Spinal cord (tissue), 10 donors: ENCODE measurements around the gene TPSG1. TPM values are rescaled to one million over a fixed set of nuclear protein-coding genes. Genes with fewer than 3 reads are reported as not detected.

ENCODE experiments used
- DNase-seq, 6 donors: peaks; one replicate each; pipeline versions ENCODE4 v3.0.0 to v3.0.0-alpha.2; 2013 to 2015; ENCODE audit warnings: low spot score in 6 of 6, low read depth in 4 of 6
- H3K27ac ChIP-seq: one replicate; pipeline ENCODE4 v1.5.1; 2013; ENCODE audit warnings: low read depth, low read length, control low read depth
- H3K27me3 ChIP-seq: one replicate; pipeline ENCODE4 v1.6.1; 2013; ENCODE audit warnings: low read length; ENCODE audit not compliant: control insufficient read depth, insufficient read depth
- H3K36me3 ChIP-seq: one replicate; pipeline ENCODE4 v1.6.1; 2013; ENCODE audit warnings: low read length; ENCODE audit not compliant: control insufficient read depth, insufficient read depth
- H3K4me1 ChIP-seq: one replicate; pipeline ENCODE4 v1.6.1; 2013; ENCODE audit warnings: low read length; ENCODE audit not compliant: control insufficient read depth, insufficient read depth
- H3K4me3 ChIP-seq: one replicate; pipeline ENCODE4 v1.5.1; 2013; ENCODE audit warnings: low read depth, low read length, control low read depth
- H3K9me3 ChIP-seq: one replicate; pipeline ENCODE4 v1.6.1; 2013; ENCODE audit warnings: low read length; ENCODE audit not compliant: control insufficient read depth, insufficient read depth
- WGBS: methylation state at CpG from one replicate; pipeline ENCODE4 v1.1.5; 2013; ENCODE audit warnings: missing lambda C conversion rate; ENCODE audit not compliant: insufficient coverage; 5-methylcytosine and 5-hydroxymethylcytosine counted together
- polyA plus RNA-seq, 2 donors: library from polyadenylated mRNA; unstranded; fragments of 120-200 nt; gene quantifications; one replicate each; pipeline ENCODE4 v1.2.1, GENCODE V29; 2013; ENCODE audit not compliant: insufficient read length in 2 of 2
- total RNA-seq, 2 donors: library from RNA; depleted of rRNA in 1 of 2; stranded (reverse); fragments of 120-200 nt in 1 of 2; fragments of >200 nt in 1 of 2; gene quantifications; one replicate each; pipeline versions ENCODE4 v1.2.3 to v1.2.4, GENCODE V29; 2013 to 2014
- donor health status: healthy.

The TPSG1 gene
- total and polyA plus RNA-seq, 4 donors: 0.41 to 0.89 TPM; not detected in 2

DNA sequence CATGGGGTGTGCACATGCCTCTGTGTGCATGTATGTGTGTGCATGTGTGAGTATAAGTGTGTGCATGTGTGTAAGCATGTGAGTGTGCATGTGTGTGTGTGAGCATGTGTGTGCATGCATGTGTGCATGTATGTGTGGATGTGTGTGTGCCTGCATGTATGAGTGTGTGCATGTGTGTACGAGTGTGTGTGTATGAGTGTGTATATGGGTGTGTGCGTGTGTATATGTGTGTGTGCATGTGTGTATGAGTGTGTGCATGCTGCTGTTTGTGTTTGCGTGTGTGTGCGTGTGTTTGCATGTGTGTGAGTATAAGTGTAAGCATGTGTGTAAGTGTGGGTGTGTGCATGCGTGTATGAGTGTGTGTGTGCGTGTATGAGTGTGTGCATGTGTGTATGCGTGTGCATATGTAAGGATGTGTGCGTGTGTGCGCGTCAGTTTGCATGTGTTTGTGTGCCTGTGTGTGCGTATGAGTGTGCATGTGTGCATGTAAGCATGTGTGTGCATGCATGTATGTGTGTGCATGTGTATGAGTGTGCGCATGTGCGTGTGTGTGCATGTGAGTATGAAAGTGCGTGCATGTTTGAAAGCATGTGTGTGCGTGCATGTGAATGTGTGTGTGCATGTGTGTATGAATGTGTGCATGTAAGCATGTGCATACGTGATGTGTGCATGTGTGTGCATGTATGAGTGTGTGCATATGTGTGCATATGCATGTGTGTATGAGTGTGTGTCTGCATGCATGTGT lies 39.4 kb upstream of the TPSG1 start:
- no peak for DNase-seq
- Histone ChIP-seq H3K36me3 (no peaks in the 10 kb centered on the region), H3K4me1 (no peaks in the 10 kb centered on the region), H3K27me3 (peaks cover 37% of the 10 kb centered on the region), H3K27ac (no peak overlapping the region), H3K4me3 (no peak overlapping the region), H3K9me3 (no peaks in the 10 kb centered on the region)
- WGBS: 91% methylated on average over 13 of the region's 16 CpGs

DNA sequence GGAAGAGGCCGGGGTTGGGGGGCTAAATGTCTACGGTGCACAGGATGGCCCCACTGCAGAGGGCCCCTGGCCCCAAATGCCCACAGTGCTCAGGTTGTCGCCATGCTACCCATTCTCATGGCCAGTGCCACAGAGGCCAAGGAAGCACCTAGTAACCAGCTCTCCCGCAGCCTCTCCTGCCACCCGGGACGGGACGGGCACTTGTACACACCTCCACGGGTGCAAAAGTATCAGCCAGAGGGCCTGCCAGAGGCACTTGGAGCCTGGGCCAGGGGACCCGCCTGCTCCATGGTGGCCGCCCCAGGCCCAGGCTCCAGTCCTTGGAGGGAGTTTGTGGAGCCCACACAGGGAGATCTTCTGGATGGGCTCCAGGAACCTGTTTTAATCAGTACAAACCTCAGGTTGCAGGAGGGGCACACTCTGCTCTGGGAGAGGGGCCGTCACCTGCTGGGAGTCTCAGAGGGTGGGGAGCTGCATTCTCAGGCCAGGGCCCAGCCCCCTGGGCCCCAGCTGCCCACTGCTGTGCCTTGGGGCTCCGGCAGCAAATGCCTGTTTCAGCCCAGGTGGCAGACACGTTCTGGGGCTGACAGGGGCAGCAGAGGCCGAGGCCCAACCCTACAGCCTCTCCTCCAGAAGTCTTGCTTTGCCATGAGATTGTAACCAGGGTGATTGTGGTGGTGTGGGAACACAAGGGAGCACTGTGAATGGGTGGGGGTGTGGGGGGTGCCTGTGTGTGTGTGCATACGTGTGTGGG lies 38.7 kb upstream of the TPSG1 start:
- H3K36me3 ChIP-seq: no peaks in the 10 kb centered on the region
- 79% methylated on average over 15 of the region's 15 CpGs for WGBS
- DNase-seq: no peak
- peaks cover 4% of the 10 kb centered on the region for H3K4me1 ChIP-seq
- peaks cover 44% of the 10 kb centered on the region for H3K27me3 ChIP-seq
- H3K27ac ChIP-seq: no peak overlapping the region
- no peak overlapping the region for H3K4me3 ChIP-seq
- no peaks in the 10 kb centered on the region for H3K9me3 ChIP-seq

DNA sequence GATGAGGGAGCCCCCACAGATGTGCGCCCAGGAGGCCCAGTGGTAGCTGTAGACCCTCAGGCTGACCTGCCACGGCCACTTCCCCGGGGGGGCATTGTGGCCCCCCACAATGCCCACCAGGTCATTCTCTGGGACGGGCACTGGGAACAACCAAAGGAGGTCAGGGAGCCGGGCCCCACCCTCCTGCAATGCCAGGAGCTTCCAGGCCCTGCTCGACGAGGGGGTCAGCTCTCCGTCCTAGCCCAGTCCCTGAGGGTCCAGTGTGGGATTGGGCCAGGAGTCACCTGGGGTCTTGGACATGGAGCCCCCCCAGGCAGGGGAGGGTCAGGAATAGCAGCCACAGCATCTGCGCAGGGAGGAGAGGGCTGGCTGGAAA lies 37.8 kb upstream of the TPSG1 start:
- peaks cover 45% of the 10 kb centered on the region for H3K27me3 ChIP-seq
- 80% methylated on average over 9 of the region's 9 CpGs for WGBS
- peaks cover 4% of the 10 kb centered on the region for H3K4me1 ChIP-seq

DNA sequence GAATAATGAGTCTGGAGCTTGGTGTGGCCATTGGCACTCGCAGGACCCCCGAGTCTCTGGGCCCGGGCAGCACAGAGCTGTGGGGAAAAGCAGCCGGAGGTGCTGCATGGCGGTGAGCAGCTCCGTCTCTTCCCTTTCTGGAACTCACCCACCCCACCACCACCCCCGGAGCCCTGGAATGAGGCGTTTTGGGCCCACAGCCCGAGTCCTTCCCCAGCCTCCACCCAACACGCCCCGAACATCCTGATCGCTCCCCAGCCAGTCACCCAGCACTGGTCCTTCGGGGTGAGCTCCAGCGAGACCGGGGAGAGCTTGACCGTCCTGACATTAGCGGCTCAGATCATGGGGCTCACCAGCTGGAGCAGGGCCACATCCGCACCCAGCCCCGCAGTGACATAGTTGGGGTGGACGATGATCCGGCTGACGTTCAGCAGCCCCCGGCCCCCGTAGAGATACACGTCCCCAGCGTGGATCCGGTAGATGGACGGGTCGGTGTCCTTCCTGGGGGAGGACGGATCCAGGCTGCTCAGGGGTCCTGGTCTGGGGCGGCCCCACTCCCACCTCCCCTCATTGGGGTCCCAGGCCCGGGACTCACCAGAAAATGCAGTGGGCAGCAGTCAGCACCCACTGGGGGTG lies 37.3 kb upstream of the TPSG1 start:
- DNase-seq: no peak
- 89% methylated on average over 28 of the region's 32 CpGs for WGBS

More for the DNA sequence above, 37.8 kb upstream of the TPSG1 start:
- no peak overlapping the region for H3K4me3 ChIP-seq
- H3K9me3 ChIP-seq: no peaks in the 10 kb centered on the region
- no peak overlapping the region for H3K27ac ChIP-seq
- no peak for DNase-seq
- H3K36me3 ChIP-seq: no peaks in the 10 kb centered on the region

DNA sequence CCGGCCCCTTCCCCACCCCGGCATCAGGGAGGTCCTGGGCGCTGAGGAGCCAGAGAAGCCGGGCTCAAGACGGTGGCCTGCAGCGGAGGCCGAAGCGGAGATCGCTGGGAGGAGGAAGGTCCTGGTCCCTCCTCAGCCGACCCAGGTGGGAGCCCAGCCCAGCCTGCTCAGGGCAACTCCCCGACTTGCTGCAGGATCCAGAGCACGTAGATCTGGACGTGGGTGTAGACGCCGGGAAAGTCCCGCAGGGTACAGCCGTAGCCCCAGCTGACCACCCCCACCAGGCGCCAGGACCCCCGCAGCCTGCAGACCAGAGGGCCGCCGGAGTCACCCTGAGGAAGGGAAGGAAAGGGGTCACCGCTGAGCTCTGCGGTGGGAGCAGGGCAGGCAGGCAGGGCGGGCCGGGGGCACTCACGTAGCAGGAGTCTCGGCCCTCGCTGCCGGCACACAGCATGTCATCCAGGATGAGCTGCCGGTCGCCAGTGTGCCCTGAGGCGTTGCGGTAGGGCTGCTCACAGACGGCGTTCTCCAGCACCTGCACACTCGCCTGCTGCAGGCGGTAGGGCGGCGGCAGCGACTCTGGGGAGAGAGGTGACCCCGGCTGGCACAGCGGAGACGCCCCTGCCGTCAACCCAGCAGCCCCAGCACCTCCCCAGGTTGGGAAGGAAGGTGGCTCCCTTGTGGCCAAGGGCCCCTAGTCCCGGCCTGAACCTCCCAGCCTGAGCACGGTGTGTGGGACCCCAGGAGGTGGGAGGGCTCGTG lies 36.2 kb upstream of the TPSG1 start:
- Histone ChIP-seq H3K4me3 (no peak overlapping the region), H3K27ac (no peak overlapping the region), H3K4me1 (peaks cover 4% of the 10 kb centered on the region), H3K9me3 (no peaks in the 10 kb centered on the region), H3K36me3 (no peaks in the 10 kb centered on the region), H3K27me3 (peaks cover 45% of the 10 kb centered on the region)
- DNase-seq: no peak
- WGBS: 9% methylated on average over 41 of the region's 47 CpGs

More for the DNA sequence above, 37.3 kb upstream of the TPSG1 start:
- Histone ChIP-seq H3K4me1 (peaks cover 4% of the 10 kb centered on the region), H3K27me3 (peaks cover 45% of the 10 kb centered on the region), H3K27ac (no peak overlapping the region), H3K9me3 (no peaks in the 10 kb centered on the region), H3K36me3 (no peaks in the 10 kb centered on the region), H3K4me3 (no peak overlapping the region)

DNA sequence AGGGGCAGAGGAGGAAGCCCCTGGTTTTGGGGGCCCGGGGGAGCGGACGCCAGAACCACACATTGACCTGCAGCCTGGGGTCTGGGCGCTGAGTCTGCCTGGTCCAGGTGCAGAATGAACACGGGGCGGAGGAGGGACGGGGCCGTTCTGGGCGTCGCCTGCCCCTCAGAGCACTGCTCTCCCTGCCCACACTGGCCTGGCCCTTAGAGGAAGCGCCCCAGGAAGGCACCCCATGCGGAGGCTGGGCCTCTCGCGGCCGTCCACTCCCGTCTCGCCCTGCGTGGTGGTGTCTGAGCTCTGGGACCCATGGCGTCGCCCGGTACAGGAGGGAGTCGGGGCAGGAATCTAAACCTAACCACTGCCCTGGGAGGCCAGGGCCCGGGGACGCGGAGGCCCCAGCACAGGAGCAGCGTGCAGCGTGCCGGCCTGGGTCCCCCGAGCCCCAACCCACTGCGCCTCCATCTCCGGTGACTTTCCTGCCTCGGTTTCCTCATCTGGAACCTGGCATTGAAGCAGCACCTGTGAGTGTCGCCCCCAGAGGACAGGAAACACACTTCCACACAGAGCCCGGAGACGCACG lies 35.1 kb upstream of the TPSG1 start:
- Histone ChIP-seq H3K4me3 (no peak overlapping the region), H3K27ac (no peak overlapping the region), H3K9me3 (no peaks in the 10 kb centered on the region), H3K4me1 (peaks cover 4% of the 10 kb centered on the region), H3K27me3 (peaks cover 45% of the 10 kb centered on the region), H3K36me3 (no peaks in the 10 kb centered on the region)
- no peak for DNase-seq
- 72% methylated on average over 36 of the region's 36 CpGs for WGBS

DNA sequence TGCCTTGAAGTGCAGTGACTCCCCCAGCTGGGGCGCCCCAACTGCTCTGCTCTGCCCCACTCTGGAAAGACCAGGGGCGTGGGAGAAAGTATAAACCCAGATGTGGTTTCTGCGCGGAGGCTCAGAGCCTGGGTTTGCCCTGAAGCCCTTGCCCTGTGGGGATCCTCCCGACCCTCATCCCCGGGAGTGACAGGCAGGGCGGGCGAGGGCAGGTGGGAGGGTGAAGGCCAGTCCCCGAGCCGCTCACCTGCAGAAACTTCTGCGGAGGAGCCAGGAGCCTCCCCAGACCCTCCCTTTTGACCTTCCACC lies 34.6 kb upstream of the TPSG1 start:
- no peak for DNase-seq
- H3K27me3 ChIP-seq: peaks cover 45% of the 10 kb centered on the region
- WGBS: 22% methylated on average over 11 of the region's 11 CpGs

DNA sequence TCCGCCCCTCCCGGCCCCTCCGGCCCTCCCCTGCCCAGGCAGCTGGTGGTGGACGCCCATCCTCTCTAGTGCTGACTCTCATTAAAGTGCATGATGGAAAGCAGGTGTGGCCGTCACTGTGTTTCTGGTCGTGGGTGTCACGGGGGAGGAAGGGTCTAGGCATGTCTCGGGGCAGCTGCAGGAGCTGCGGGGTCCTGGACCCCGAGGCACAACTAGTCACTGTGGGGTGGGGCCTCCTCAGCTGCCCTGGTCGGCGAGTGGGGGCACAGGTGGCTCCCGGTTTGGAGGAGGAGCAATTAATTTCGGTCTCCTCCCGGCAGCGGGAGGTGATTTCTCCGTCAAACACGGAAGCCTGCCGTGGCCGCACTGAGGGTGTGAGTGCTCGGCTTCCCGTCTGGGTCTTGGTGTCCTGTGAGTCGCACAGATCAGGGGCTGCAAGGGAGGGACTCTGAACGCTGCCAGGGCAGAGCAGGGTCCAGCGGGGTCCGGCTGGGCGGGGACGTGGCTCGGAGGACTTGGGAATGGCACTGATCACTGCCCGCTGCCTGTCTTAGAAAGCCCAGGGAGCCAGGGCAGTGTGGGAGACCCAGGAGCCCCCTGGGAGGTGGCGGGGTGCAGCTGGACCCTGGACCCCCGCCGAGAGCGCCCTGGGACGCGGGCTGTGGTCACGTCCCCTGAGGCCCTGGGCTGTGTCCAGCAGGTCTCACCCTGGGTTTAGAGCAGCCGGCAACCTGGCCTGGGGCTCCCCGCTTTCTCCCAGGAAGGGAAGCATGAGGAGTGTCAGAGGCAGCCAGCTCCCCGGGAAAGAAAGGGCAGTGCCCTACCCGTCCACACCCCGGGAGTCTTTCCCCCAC lies 34.1 kb upstream of the TPSG1 start:
- WGBS: 25% methylated on average over 38 of the region's 42 CpGs

More for the DNA sequence above, 34.6 kb upstream of the TPSG1 start:
- no peak overlapping the region for H3K4me3 ChIP-seq
- H3K9me3 ChIP-seq: no peaks in the 10 kb centered on the region
- H3K4me1 ChIP-seq: peaks cover 4% of the 10 kb centered on the region
- H3K36me3 ChIP-seq: no peaks in the 10 kb centered on the region
- no peak overlapping the region for H3K27ac ChIP-seq

More for the DNA sequence above, 34.1 kb upstream of the TPSG1 start:
- Histone ChIP-seq H3K9me3 (no peaks in the 10 kb centered on the region), H3K36me3 (no peaks in the 10 kb centered on the region), H3K4me3 (no peak overlapping the region), H3K27ac (no peak overlapping the region), H3K4me1 (peaks cover 4% of the 10 kb centered on the region), H3K27me3 (peaks cover 45% of the 10 kb centered on the region)
- DNase-seq: no peak
